NCI-H2227 treated with DMSO at 0.1 percent for 48 hours (cell line): ENCODE results near the gene SLC35F4.

Experiments
- DNase-seq: peaks from one replicate; lab custom pipeline; 2025; lab: John Stamatoyannopoulos, UW

Gene SLC35F4

DNA sequence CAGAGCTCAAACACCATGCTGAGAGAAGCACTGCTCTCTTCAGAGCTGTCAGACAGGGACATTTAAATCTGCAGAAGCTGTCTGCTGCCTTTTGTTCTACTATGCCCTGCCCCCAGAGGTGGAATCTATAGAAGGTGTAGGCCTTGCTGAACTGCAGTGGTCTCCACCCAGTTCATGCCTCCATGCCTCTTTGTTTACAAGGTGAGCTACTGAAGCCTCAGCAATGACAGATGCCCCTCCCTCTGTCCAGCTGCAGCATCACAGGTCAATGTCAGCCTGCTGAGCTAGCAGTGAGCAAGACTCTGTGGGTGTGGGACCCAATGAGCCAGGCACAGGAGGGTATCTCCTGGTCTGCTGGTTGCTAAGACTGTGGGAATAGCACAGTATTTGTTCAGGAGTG lies 346.8 kb downstream of the SLC35F4 start:
- DNase-seq, result no peak
